ENCODE measurements around the gene FA2H. TPM values are rescaled to one million over a fixed set of nuclear protein-coding genes. Genes with fewer than 3 reads are reported as not detected.
A peak's percentile ranks its signal among the peaks of the same experiment; 100 is the strongest.

The FA2H gene
- polyA plus RNA-seq, 4 donors = 6.7 to 17.8 (median 10.6) TPM

DNA sequence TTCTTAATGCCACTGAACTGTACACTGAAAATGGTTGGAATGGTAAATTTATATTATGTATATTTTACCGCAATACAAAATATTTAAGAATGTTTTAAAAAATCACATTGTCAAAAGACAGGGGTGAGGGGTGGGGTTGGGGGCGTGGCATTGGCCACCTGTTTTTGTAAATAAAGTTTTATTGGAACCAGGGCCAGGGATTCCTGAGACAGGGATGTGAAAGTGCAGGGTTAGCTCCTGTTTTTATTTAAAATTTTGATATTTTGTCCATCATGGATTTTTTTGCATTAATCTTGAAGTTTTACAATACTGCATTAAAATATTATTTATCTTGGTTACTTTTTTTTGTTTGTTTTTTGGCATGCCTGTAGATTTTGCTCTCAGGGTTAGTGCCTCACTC lies 2.3 kb upstream of the FA2H start:
- no peak overlapping the region for H3K4me3 ChIP-seq (ENCODE audit: low read depth in 1 of 3, low read length in 3 of 3)
- no peaks in the 10 kb centered on the region for H3K36me3 ChIP-seq (ENCODE audit: control insufficient read depth in 3 of 3, insufficient read depth in 2 of 3, low read depth in 1 of 3, low read length in 3 of 3)
- peaks cover 0 to 4% (median 0%) of the 10 kb centered on the region in 3 donors for H3K27me3 ChIP-seq (ENCODE audit: control insufficient read depth in 3 of 3, insufficient read depth in 3 of 3, low read length in 3 of 3)
- FAIRE-seq (no peak), DNase-seq (no peak)
- no peak overlapping the region for H3K27ac ChIP-seq (ENCODE audit: low read depth in 1 of 3, low read length in 2 of 3)
- H3K4me1 ChIP-seq (ENCODE audit: control insufficient read depth in 3 of 3, insufficient read depth in 2 of 3, low read depth in 1 of 3, low read length in 2 of 3) = peaks cover 0 to 10% (median 0%) of the 10 kb centered on the region in 3 donors
- WGBS, 3 donors = 82 to 84% (median 84%) methylated on average over 2 of the region's 2 CpGs
- H3K9me3 ChIP-seq (ENCODE audit: control insufficient read depth in 2 of 2, insufficient read depth in 1 of 2, low read depth in 1 of 2, low read length in 1 of 2) = no peaks in the 10 kb centered on the region

GRCh38 chr16:74775255-74775654 lies 635 bp upstream of the FA2H start:
- H3K4me1 ChIP-seq (ENCODE audit: control insufficient read depth in 3 of 3, insufficient read depth in 2 of 3, low read depth in 1 of 3, low read length in 2 of 3) = peaks cover 0 to 10% (median 0%) of the 10 kb centered on the region in 3 donors
- no peaks in the 10 kb centered on the region for H3K36me3 ChIP-seq (ENCODE audit: control insufficient read depth in 3 of 3, insufficient read depth in 2 of 3, low read depth in 1 of 3, low read length in 3 of 3)
- DNase-seq (no peak), FAIRE-seq (no peak)
- peak overlapping the region; percentile 18 to 79 (median 63) for H3K4me3 ChIP-seq (ENCODE audit: low read depth in 1 of 3, low read length in 3 of 3)
- peaks cover 0 to 4% (median 0%) of the 10 kb centered on the region in 3 donors for H3K27me3 ChIP-seq (ENCODE audit: control insufficient read depth in 3 of 3, insufficient read depth in 3 of 3, low read length in 3 of 3)
- H3K9me3 ChIP-seq (ENCODE audit: control insufficient read depth in 2 of 2, insufficient read depth in 1 of 2, low read depth in 1 of 2, low read length in 1 of 2) = no peaks in the 10 kb centered on the region
- WGBS, 3 donors = 55 to 70% (median 61%) methylated on average over 5 of the region's 5 CpGs
- peak overlapping the region in 2 of 3 donors; percentile 2 to 66 for H3K27ac ChIP-seq (ENCODE audit: low read depth in 1 of 3, low read length in 2 of 3)

DNA sequence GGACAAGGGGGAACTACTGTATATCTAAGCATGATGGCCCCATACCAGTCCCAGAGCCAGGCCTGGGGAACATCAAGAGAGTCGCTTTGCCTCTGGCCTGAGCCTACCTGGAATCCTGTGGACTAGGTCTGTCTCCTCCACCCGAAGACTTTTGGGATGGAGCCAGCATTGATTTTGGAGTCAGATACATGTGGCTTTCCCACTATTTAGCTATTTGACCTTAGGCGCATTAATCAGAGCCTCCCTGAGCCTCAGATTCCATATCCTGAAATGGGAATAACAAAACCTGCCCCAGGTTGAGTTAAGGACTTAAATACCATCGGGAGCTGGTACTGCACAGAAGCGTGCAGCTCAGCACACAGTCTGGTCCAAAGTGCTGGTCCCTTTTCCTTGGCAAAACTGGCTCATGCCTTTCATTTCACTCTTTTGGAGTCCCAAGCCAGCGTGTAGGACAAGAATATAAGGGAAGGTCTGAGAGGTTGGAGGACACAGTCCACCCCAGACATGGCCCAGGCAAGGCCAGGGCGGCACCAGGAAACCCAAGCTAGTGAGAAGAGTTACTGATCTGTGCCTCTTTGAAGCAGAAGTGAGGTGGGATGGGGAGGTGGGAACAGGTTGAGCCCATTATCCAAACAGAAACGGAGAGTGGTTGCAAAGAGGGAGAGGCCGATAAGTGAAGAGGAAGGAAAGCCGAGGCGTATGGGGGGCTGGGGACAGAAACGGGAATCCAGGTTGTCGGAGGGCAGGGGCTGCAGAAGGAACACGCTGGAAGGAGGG lies 986 bp downstream of the FA2H start:
- no peak for FAIRE-seq
- H3K27me3 ChIP-seq (ENCODE audit: control insufficient read depth in 3 of 3, insufficient read depth in 3 of 3, low read length in 3 of 3) = peaks cover 0 to 4% (median 0%) of the 10 kb centered on the region in 3 donors
- H3K9me3 ChIP-seq (ENCODE audit: control insufficient read depth in 2 of 2, insufficient read depth in 1 of 2, low read depth in 1 of 2, low read length in 1 of 2) = no peaks in the 10 kb centered on the region
- H3K36me3 ChIP-seq (ENCODE audit: control insufficient read depth in 3 of 3, insufficient read depth in 2 of 3, low read depth in 1 of 3, low read length in 3 of 3) = peaks cover 0 to 4% (median 0%) of the 10 kb centered on the region in 3 donors
- H3K4me3 ChIP-seq (ENCODE audit: low read depth in 1 of 3, low read length in 3 of 3) = peak overlapping the region; percentile 53 to 79 (median 69)
- H3K4me1 ChIP-seq (ENCODE audit: control insufficient read depth in 3 of 3, insufficient read depth in 2 of 3, low read depth in 1 of 3, low read length in 2 of 3) = peaks cover 0 to 23% (median 0%) of the 10 kb centered on the region in 3 donors
- peak in 1 of 2 donors; percentile 56 for DNase-seq
- peak overlapping the region; percentile 59 to 82 (median 69) for H3K27ac ChIP-seq (ENCODE audit: low read depth in 1 of 3, low read length in 2 of 3)
- WGBS, 3 donors = 17 to 41% (median 29%) methylated on average over 14 of the region's 14 CpGs

GRCh38 chr16:74771656-74772315 lies 2.8 kb downstream of the FA2H start:
- Histone ChIP-seq H3K4me3 (ENCODE audit: low read depth in 1 of 3, low read length in 3 of 3) (no peak overlapping the region), H3K9me3 (ENCODE audit: control insufficient read depth in 2 of 2, insufficient read depth in 1 of 2, low read depth in 1 of 2, low read length in 1 of 2) (no peaks in the 10 kb centered on the region), H3K36me3 (ENCODE audit: control insufficient read depth in 3 of 3, insufficient read depth in 2 of 3, low read depth in 1 of 3, low read length in 3 of 3) (peaks cover 0 to 9% (median 0%) of the 10 kb centered on the region in 3 donors), H3K27me3 (ENCODE audit: control insufficient read depth in 3 of 3, insufficient read depth in 3 of 3, low read length in 3 of 3) (peaks cover 0 to 7% (median 1%) of the 10 kb centered on the region in 3 donors), H3K4me1 (ENCODE audit: control insufficient read depth in 3 of 3, insufficient read depth in 2 of 3, low read depth in 1 of 3, low read length in 2 of 3) (peaks cover 0 to 23% (median 0%) of the 10 kb centered on the region in 3 donors), H3K27ac (ENCODE audit: low read depth in 1 of 3, low read length in 2 of 3) (no peak overlapping the region)
- DNase-seq (no peak), FAIRE-seq (no peak)
- 61 to 77% (median 69%) methylated on average over 11 of the region's 11 CpGs for WGBS, 3 donors

GRCh38 chr16:74770831-74771526 lies 3.6 kb downstream of the FA2H start:
- Histone ChIP-seq H3K4me1 (ENCODE audit: control insufficient read depth in 3 of 3, insufficient read depth in 2 of 3, low read depth in 1 of 3, low read length in 2 of 3) (peaks cover 0 to 23% (median 0%) of the 10 kb centered on the region in 3 donors), H3K4me3 (ENCODE audit: low read depth in 1 of 3, low read length in 3 of 3) (no peak overlapping the region), H3K36me3 (ENCODE audit: control insufficient read depth in 3 of 3, insufficient read depth in 2 of 3, low read depth in 1 of 3, low read length in 3 of 3) (peaks cover 0 to 11% (median 0%) of the 10 kb centered on the region in 3 donors), H3K27me3 (ENCODE audit: control insufficient read depth in 3 of 3, insufficient read depth in 3 of 3, low read length in 3 of 3) (peaks cover 0 to 7% (median 1%) of the 10 kb centered on the region in 3 donors), H3K27ac (ENCODE audit: low read depth in 1 of 3, low read length in 2 of 3) (no peak overlapping the region), H3K9me3 (ENCODE audit: control insufficient read depth in 2 of 2, insufficient read depth in 1 of 2, low read depth in 1 of 2, low read length in 1 of 2) (no peaks in the 10 kb centered on the region)
- DNase-seq (no peak), FAIRE-seq (no peak)
- 70 to 80% (median 70%) methylated on average over 13 of the region's 13 CpGs for WGBS, 3 donors

DNA sequence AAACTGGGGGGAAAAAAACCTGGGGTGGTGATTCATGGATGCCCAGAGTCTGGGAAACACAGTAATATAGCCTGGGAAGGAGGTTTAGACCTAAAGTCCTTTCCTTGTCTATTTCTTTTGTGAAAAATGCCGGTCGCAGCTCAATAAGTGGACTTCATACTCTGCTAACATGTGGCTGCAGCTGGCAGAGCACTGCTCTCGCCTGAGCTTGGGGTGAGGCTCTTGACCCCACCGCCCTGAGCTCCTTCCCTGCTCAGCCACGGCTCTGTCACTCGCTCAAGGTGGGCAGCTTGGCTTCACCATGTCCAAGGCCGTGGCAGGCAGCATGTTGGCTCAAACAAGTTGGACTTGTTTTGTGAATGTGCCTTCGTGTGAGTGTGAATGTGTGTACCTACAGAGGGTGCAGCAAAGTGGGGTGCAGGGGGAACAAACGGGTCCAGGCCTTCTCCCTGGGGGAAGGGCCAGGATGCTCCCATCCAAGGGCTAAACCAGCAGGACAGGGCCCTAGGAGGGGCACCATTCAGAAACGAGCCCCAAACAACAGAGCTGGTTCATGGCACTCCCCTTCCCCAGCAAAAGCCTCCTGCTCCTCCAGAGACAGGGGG lies 4.9 kb downstream of the FA2H start:
- peak; percentile 48 to 73 for DNase-seq
- H3K27ac ChIP-seq (ENCODE audit: low read depth in 1 of 3, low read length in 2 of 3) = peak overlapping the region in 1 of 3 donors; percentile 41
- 15 to 55% (median 33%) methylated on average over 10 of the region's 10 CpGs for WGBS, 3 donors

DNA sequence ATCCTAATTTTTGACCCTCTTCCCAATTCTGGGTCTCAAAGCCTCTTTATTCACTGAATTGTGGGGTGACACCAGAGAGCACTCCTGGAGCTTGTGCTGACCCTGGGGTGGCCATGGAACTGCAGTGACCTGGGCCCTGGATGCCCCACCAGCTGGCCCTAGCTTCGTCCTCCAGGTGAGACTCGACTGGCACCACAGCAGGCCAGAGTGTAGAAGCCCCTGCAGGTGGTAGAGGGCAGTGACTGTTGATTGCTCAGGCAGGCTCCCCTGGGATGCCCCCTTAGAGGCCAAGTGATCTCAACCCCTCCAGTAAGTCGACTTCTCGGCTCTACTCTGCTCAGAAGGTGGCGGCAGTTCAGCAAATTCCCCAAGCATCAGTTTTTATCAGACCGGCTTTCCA lies 6.4 kb downstream of the FA2H start:
- Histone ChIP-seq H3K9me3 (ENCODE audit: control insufficient read depth in 2 of 2, insufficient read depth in 1 of 2, low read depth in 1 of 2, low read length in 1 of 2) (no peaks in the 10 kb centered on the region), H3K27me3 (ENCODE audit: control insufficient read depth in 3 of 3, insufficient read depth in 3 of 3, low read length in 3 of 3) (peaks cover 0 to 5% (median 3%) of the 10 kb centered on the region in 3 donors), H3K36me3 (ENCODE audit: control insufficient read depth in 3 of 3, insufficient read depth in 2 of 3, low read depth in 1 of 3, low read length in 3 of 3) (peaks cover 0 to 13% (median 0%) of the 10 kb centered on the region in 3 donors), H3K4me3 (ENCODE audit: low read depth in 1 of 3, low read length in 3 of 3) (no peak overlapping the region), H3K27ac (ENCODE audit: low read depth in 1 of 3, low read length in 2 of 3) (no peak overlapping the region), H3K4me1 (ENCODE audit: control insufficient read depth in 3 of 3, insufficient read depth in 2 of 3, low read depth in 1 of 3, low read length in 2 of 3) (peaks cover 0 to 13% (median 0%) of the 10 kb centered on the region in 3 donors)
- 80 to 91% (median 87%) methylated on average over 6 of the region's 6 CpGs for WGBS, 3 donors
- FAIRE-seq (no peak), DNase-seq (no peak)

More for the DNA sequence above, 4.9 kb downstream of the FA2H start:
- H3K4me1 ChIP-seq (ENCODE audit: control insufficient read depth in 3 of 3, insufficient read depth in 2 of 3, low read depth in 1 of 3, low read length in 2 of 3) = peaks cover 0 to 23% (median 0%) of the 10 kb centered on the region in 3 donors
- no peak for FAIRE-seq
- peaks cover 0 to 5% (median 3%) of the 10 kb centered on the region in 3 donors for H3K27me3 ChIP-seq (ENCODE audit: control insufficient read depth in 3 of 3, insufficient read depth in 3 of 3, low read length in 3 of 3)
- peaks cover 0 to 13% (median 0%) of the 10 kb centered on the region in 3 donors for H3K36me3 ChIP-seq (ENCODE audit: control insufficient read depth in 3 of 3, insufficient read depth in 2 of 3, low read depth in 1 of 3, low read length in 3 of 3)
- no peaks in the 10 kb centered on the region for H3K9me3 ChIP-seq (ENCODE audit: control insufficient read depth in 2 of 2, insufficient read depth in 1 of 2, low read depth in 1 of 2, low read length in 1 of 2)
- no peak overlapping the region for H3K4me3 ChIP-seq (ENCODE audit: low read depth in 1 of 3, low read length in 3 of 3)

Data from small intestine (tissue), 7 donors.